H7 (cell line): Measurements from ENCODE around the gene QSOX2. TPM values are rescaled to one million over a fixed set of nuclear protein-coding genes. Genes with fewer than 3 reads are reported as not detected.
"Not testable (repeated sequence)": the region's sequence is repeated elsewhere in the genome, so short reads cannot be mapped to it uniquely, and the experiment has no call there.

Experiments used
- DNase-seq: peaks from one replicate; pipeline ENCODE4 v3.0.0; 2012
- H3K27me3 ChIP-seq: 2 replicates; pipeline ENCODE4 v1.6.0; 2011; ENCODE audit warnings: mild to moderate bottlenecking, low read length; ENCODE audit not compliant: control insufficient read depth, insufficient read depth
- H3K36me3 ChIP-seq: replicated peaks from 2 replicates; pipeline ENCODE4 v1.5.1; 2011; ENCODE audit warnings: low read length; ENCODE audit not compliant: control insufficient read depth, insufficient read depth
- H3K4me3 ChIP-seq: 2 replicates; pipeline ENCODE4 v1.5.1; 2011; ENCODE audit warnings: low read depth, mild to moderate bottlenecking, control low read depth, low read length, moderate library complexity; ENCODE audit not compliant: insufficient read depth
- total RNA-seq: library from RNA; depleted of rRNA; stranded (reverse); fragments of >200 nt; shearing (Covaris generic); gene quantifications from 2 replicates; pipeline ENCODE4 v1.2.3, GENCODE V29; 2014

QSOX2 gene
- total RNA-seq, 1 experiment from 2014 or later = 22.6 TPM

DNA sequence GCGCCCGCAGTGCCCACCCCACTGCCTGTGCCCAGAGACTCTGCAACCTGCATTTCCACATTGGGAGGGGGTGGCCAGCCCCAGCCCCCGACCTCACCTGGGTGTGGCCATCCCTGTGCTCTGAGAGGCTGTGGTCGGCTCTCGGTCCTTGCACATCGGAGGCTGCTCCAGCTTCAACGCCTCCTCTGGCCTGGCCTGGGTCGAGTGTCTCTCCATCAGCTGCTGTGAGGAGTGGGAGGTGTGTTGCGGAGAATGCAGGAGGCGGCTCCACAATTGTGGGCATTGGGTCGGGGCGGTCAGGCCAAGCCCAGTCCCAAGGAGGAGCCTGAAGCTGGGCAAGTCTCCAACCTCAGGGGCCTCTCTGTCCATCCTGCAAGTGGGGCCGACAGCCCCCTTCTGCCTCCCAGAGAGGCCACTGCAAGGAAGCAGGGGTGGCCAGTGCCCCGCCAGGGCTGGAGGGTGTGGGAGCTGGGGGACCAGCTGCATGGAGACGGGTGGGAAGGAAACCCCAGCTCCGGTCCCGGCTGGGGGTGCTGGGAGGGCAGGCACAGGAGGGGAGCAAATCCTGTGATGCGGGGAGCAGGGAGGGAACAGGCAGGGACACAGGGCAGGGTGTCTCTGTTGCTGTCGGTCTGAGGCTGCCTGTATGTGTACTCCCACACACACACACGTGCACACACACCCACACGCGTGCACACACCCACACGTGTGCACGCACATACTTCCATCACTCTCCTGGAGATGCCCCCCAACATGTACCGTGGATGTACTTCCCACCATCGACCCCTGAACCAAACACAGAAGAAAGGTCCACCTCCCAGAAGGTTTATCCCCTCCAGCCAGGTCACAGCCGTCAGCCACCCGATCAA lies 29.4 kb upstream of the QSOX2 start:
- H3K27me3 ChIP-seq = no peaks in the 10 kb centered on the region
- H3K4me3 ChIP-seq = no peak overlapping the region
- H3K36me3 ChIP-seq = no peaks in the 10 kb centered on the region
- no peak for DNase-seq

DNA sequence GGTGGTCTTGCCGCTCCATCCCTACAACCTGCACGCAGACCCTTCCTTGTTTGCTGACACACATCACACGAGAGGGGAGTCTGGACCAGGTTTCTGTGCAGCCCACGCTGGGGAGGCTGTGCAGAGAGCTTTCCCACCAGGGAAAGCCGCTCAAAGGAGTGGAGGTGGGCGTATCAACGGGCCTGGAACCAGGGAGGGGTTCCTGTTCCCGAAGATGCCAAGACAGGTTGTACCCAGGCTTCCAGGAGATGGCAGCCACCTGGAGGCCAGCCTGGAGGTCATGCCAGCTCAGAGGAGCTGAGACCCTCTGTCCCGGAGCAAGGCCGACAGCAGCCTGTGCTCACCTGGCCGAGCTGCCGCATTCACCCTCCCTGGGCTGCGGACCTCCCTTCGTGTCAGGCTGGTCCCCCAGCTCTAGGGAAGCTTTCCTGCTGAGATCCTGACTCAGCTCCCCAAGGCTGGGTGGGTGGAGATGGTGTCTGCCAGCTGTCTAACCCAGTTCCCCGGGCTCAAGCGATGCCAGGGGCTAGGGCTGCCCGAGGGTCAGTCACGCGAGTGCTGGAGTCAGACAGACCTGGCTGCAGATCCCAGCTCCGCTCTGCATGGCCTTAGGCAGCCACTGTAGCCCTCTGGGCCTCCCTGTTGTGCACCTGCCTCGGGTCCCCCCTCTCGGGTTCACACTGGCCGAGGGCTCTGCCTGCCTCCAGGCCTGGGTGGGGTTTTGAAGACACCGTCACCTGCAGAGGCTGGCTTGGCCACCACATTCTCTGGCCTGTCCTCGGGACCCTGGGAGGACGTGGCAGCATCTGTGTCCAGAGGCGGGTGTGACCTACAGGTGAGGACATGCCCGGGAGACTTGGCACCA lies 28.5 kb upstream of the QSOX2 start:
- Histone ChIP-seq H3K27me3 (no peaks in the 10 kb centered on the region), H3K36me3 (no peaks in the 10 kb centered on the region), H3K4me3 (no peak overlapping the region)
- no peak for DNase-seq

DNA sequence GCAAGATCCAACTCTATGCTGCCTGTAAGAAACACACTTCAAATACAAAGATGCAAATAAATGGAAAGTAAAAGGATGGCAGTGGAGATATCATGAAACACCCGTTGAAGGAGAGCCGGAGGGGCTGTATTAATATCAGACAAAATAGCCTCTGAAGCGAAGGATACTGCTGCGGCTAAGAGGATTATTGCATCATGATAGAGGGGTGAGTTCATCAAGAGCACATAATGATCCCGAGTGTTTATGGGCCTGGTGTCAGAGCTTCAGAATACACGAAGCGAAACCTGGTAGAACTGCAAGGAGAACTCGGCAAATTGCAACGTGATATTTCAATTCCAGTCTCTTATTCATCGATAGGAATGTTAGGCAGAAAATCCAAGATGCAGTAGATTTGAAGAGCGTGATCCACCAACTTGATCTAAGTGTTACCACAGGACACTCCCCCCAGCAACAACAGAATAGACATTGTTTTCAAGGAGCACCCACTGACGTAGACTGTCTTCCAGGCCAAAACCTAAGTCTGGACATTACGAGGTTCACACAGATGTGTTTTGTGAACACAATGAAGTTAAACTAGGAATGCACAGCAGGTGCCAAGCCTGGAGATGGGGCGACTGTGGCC lies 27.7 kb upstream of the QSOX2 start:
- Histone ChIP-seq H3K4me3 (no peak overlapping the region), H3K27me3 (no peaks in the 10 kb centered on the region), H3K36me3 (no peaks in the 10 kb centered on the region)
- DNase-seq = no peak

DNA sequence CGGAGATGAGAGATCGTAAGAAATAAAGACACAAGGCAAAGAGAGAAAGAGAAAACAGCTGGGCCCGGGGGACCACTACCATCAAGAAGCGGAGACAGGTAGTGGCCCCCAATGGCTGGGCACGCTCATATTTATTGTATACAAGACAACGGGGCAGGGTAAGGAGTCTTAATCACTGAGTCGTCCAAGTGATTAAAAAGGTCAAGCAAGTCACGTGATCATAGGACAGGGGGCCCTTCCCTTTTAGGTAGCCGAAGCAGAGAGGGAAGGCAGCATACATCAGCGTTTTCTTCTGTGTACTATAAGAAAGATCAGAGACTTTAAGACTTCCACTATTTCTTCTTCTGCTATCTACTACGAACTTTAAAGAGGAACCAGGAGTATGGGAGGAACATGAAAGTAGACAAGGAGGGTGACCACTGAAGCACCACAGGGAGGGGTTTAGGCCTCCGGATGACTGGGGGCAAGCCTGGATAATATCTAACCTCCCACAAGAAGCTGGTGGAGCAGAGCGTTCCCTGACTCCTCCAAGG lies 24.6 kb upstream of the QSOX2 start:
- no peaks in the 10 kb centered on the region for H3K27me3 ChIP-seq
- no peaks in the 10 kb centered on the region for H3K36me3 ChIP-seq
- no peak overlapping the region for H3K4me3 ChIP-seq
- DNase-seq = no peak

DNA sequence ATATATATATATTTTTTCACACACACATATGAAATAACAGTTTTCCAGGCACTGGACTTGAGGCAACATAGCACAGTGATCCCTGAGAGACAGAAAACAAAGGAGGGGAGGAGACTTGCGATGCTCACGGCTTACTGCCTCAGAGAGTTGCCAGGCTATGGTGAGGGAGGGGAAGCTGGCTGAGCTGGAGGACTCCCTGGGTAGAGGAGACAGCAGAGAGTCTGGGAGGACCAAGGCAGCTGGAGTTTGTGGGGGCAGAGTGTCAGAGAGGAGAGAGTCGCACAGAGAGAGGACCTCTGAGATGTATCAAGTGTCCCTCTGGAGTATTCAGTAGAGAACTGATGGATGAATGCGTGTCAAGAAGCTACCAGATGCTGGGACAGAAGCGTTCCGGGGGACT lies 23.1 kb upstream of the QSOX2 start:
- no peak for DNase-seq
- no peaks in the 10 kb centered on the region for H3K27me3 ChIP-seq

DNA sequence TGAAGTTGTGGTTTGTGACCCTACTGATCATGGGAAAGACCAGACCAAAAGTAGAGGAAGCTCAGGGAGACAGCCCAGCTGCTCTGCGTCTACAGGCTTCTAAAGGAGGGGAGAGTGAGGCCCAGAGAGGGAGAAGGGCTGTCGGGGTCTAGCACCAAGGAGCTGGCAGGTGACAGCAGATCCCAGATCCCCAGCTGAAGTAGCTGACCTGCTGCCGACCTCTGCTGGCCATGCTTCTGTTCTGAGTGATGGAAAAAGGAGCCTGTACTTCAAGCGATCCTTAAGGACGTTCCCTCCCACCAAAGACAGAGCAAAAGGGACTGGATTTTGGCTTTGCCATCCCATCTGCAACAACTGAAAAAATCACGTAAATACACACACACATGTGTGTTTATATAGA lies 22.7 kb upstream of the QSOX2 start:
- Histone ChIP-seq H3K36me3 (no peaks in the 10 kb centered on the region), H3K4me3 (no peak overlapping the region), H3K27me3 (no peaks in the 10 kb centered on the region)
- no peak for DNase-seq

More for the DNA sequence above, 23.1 kb upstream of the QSOX2 start:
- Histone ChIP-seq H3K36me3 (no peaks in the 10 kb centered on the region), H3K4me3 (no peak overlapping the region)

DNA sequence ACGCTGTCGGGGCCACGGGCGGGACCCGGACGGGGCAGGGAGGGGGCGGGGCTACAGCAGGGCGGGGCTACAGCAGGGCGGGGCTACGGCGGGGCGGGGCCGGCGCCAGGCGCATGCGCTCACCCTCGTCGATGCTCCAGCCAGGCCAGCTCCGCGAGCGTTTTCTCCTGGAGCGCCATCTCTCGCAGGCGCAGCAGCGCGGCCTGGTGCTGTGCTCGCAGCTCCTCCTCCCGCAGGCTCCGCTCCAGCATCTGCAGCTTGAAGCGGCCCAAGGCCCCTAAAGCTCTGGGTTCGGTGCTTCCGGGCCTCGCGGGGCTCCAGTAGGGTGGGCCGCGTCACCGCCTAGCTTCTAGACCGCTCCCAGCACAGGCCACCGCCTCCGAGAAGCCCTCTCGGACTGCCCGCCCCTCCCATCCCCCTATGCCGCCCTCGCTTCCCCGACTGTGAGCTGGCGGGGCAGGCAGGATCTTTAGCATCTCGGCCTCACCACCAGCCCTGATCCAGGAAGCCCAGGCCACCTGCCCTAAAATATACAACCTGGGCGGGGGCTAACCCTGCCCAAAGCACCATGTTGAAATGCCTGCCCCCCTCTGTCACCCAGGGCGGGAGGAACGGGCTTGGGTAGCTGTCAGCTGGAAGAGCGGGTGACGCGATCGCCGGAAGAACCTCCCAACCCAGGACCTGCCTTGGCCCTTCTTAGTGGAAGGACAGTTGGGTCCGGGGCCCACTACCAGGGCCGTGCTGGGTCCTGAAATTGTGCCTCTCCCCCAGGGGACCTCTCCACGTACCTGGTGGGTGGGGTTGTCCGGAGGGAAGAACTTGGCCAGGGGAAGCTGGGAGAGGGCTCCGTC lies 21.9 kb upstream of the QSOX2 start:
- no peaks in the 10 kb centered on the region for H3K36me3 ChIP-seq
- peak overlapping the region; percentile 70 for H3K4me3 ChIP-seq
- peak; percentile 100 for DNase-seq
- H3K27me3 ChIP-seq = no peaks in the 10 kb centered on the region

DNA sequence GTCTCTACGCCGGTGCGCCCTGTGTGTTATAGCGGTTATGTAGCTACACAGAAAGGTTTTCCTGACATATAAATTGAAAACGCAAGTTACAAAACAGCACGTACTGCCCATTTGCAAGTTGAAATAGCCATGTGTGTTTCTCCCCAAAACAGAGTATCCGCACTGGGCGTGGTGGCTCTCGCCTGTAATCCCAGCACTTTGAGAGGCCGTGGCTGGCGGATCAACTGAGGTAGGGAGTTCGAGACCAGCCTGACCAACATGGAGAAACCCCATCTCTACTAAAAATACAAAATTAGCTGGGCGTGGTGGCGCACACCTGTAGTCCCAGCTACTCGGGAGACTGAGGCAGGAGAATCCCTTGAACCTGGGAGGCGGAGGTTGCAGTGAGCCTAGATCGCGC lies 21.0 kb upstream of the QSOX2 start:
- not testable (repeated sequence) for H3K36me3 ChIP-seq, DNase-seq, H3K27me3 ChIP-seq, H3K4me3 ChIP-seq

DNA sequence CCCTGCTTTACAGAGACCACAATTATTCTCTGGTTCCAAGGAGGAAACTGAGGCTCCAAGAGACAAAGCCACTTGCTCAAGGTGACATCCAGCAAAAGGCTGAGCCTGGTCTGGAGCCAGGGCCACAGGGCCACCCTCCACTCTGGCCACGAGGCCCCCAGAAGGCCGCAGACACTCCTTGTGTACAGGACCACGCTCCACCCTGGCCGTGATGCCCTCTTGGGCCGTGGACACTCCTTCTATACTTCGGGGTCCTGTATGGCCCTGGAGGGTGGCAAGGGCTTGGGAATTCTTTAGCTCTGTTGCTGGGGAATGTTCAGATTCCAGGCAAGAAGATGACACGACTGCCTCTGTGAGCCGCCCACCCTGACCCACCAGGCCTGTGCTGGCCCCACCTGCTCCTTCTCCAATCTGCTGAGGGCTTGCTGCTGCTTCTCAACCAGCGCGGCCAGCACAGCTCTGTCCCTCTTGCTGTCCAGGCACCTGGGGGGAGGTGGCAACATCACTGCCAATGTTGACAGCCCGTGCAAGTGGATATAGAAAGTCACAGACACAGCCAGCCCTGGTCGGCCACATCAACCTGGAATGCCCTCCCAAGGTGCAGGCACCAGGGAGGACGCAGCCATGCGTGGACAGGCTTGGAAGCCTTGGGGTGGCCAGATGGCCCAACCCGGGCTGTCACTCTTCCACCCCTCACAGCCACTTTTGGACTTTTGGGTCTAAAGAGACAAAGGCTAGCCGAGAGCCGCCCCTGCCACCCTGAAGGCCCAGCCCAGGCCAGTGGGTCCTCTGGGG lies 20.1 kb upstream of the QSOX2 start:
- Histone ChIP-seq H3K36me3 (no peaks in the 10 kb centered on the region), H3K27me3 (no peaks in the 10 kb centered on the region), H3K4me3 (no peak overlapping the region)
- DNase-seq = no peak

DNA sequence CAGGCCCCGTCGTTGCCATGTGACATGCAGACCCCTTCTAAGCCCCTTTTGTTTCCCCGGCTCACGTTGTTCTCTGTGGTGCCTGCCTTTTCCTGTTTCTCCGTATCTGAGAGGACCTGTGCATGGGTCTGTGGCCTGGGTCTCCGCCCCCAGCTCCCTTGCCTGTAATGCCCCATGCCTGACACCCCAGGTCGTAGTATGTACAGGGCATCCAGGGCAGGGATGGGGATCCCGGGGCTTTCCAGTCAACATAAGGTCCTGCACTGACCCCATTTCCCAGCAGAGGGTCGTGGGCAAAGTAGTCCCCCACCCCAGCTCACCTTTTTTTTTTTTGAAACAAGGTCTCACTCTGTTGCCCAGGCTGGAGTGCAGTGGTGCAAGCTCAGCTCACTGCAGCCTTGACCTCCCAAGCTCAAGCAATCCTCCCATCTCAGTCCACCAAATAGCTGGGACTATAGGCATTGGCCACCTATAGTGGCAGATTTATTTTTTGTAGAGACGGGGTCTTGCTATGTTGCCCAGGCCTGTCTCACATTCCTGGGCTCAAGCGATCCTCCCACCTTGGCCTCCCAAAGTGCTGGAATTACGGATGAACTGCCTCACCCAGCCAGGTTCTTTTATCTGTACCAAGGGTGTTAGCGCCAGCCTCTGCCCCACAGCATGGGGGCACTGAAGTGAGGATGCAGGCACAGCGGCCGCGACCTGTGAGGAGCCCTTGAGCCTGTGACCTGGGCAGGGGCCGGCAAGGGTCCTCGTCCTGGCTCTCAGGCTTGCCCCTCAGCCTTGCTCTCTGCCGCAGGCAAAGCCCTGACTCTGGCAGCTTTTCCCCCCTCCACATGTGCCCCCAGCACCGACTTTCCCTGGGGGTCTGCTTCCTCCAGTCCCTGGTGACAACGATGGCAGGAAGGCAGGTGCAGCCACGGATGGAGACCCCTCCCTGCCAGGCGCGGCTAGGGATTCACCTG lies 19.1 kb upstream of the QSOX2 start:
- no peaks in the 10 kb centered on the region for H3K36me3 ChIP-seq
- no peak overlapping the region for H3K4me3 ChIP-seq
- no peaks in the 10 kb centered on the region for H3K27me3 ChIP-seq
- DNase-seq = no peak

DNA sequence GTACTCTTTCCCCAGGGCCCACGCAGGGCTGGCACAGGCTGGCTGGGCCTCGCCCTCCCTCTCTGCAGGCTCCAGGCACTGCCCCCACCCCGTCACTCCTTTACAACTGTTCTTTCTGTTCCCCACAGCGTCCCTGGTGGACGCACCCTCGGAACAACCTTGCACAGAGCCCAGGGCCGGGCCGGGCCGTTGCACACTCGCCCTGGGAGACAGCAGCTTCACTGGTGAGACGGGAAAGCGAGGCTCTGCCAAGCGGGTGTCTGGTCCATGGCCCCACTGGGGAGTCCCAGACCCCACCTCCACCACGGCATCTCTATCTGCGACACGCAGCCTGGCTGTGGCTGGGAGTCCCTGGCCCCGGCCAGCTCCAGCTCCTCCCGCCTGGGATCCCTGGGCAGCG lies 18.4 kb upstream of the QSOX2 start:
- Histone ChIP-seq H3K36me3 (no peaks in the 10 kb centered on the region), H3K27me3 (no peaks in the 10 kb centered on the region), H3K4me3 (no peak overlapping the region)
- no peak for DNase-seq

DNA sequence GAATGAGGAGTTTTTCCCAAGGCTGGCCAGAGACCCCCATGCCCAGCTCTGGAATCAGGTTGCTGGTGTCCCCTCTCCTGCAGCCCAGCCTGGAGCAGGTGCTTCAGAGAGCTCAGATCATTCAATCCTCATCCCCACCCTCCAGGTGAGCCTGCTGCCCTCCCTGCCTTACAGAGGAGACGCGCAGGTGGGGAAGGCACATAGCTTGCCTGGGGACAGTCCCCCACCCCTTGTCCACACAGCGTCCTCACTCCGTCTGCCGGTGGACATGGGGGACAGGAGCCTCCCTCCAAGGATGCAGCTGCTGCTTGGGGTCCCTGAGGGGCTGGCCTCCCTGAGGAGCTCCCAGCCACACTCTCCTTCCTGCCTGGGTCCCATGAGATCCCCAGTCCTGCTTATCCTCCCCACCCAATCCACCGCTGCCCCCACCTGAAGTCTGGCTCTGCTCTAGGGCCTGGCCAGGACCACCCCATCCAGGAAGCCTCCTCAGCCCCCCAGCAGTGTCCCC lies 17.1 kb upstream of the QSOX2 start:
- no peak overlapping the region for H3K4me3 ChIP-seq
- no peak for DNase-seq
- H3K36me3 ChIP-seq = no peaks in the 10 kb centered on the region
- H3K27me3 ChIP-seq = no peaks in the 10 kb centered on the region
